ENCODE data around the gene TSBP1. TPM values are rescaled to one million over a fixed set of nuclear protein-coding genes. Genes with fewer than 3 reads are reported as not detected.

TSBP1 gene
- total RNA-seq, 4 donors from 2014 or later, result not detected

DNA sequence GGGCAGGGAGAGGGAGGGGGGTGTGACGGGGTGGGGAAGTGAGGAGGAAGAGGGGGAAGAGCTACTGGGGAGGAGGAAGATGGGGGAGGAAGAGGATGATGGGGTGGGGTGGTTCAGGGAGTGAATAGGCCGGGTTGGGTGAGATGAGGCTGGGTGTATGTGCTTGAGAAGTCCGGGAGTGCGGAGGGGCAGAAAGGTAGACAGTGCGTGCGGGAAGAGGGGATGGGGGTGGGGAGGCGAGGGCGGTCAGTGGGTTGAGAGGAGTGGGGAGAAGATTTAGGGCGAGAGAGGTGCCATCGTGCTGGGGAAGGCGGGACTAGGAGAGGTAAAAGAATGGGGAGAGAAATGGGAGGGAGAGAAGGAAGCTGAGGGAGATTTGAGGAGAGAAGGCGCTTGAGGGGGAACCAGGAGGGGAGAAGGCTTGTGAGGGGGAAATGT is 116.9 kb downstream of the TSBP1 start:
- intact Hi-C loops (cut with DNase I; ENCODE audit: low total_unique reads) (loop anchor here (10.0 kb wide), 1 partner anchor 140 kb away; no protein-coding TSS in a partner anchor), in situ Hi-C loops (cut with MboI; ENCODE audit: low sequenced_read_pairs in 4 of 4) (no loop called here)
- H3K27me3 ChIP-seq, result peaks cover 5 to 11% (median 7%) of the 10 kb centered on the region in 3 donors
- H3K4me1 ChIP-seq, result peaks cover 6% of the 10 kb centered on the region in 2 donors
- no peaks in the 10 kb centered on the region for H3K9me3 ChIP-seq
- peak overlapping the region; percentile 32 to 46 (median 38) for H3K4me3 ChIP-seq
- H3K27ac ChIP-seq, result peak overlapping the region; percentile 53 to 74 (median 72)
- no peak for DNase-seq
- H3K36me3 ChIP-seq, result no peaks in the 10 kb centered on the region
- no peak for ATAC-seq
- TF ChIP-seq POLR2A (IDR thresholded peaks at IDR 0.05), result no peak
- TF ChIP-seq, protein P1, sequence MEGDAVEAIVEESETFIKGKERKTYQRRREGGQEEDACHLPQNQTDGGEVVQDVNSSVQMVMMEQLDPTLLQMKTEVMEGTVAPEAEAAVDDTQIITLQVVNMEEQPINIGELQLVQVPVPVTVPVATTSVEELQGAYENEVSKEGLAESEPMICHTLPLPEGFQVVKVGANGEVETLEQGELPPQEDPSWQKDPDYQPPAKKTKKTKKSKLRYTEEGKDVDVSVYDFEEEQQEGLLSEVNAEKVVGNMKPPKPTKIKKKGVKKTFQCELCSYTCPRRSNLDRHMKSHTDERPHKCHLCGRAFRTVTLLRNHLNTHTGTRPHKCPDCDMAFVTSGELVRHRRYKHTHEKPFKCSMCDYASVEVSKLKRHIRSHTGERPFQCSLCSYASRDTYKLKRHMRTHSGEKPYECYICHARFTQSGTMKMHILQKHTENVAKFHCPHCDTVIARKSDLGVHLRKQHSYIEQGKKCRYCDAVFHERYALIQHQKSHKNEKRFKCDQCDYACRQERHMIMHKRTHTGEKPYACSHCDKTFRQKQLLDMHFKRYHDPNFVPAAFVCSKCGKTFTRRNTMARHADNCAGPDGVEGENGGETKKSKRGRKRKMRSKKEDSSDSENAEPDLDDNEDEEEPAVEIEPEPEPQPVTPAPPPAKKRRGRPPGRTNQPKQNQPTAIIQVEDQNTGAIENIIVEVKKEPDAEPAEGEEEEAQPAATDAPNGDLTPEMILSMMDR (IDR thresholded peaks at IDR 0.05 in 4 of 5, conservative IDR thresholded peaks at IDR 0.05 in 1 of 5), result no peak

DNA sequence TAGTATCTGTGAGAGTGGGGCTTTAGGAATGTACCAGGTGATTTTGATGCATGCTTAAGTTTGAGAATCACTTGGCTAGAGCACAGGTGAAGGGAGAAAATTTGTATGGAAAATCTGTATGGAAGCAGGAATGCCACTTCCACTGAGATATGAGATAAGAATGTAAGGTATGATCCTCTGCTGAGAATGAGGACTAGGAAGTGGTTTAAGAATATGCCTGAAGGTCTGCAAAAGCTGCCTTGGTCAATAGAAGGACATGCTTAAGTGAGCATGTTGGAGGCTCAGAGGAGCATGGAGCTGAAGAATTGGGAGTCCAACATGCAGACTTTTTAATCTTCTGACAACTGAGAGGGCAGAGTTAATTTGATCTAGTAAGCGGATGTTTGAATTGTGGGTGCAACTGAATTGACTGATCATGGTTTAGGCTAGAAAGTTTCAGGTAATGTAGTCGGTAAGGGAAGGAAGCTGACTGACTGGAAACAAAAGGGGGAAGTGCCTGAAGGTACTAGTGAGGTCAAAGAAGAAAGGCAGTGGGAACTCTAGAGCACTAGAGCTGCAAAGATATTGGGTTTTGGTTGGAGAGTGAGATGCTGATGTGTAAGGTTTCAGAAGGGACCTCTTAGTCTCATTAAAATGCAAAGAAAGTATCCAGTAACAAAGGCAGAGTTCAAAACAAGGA is 119.2 kb downstream of the TSBP1 start:
- Histone ChIP-seq H3K36me3 (no peaks in the 10 kb centered on the region), H3K4me3 (no peak overlapping the region), H3K4me1 (peaks cover 6% of the 10 kb centered on the region in 2 donors), H3K27me3 (peaks cover 5 to 8% (median 7%) of the 10 kb centered on the region in 3 donors), H3K9me3 (no peaks in the 10 kb centered on the region), H3K27ac (no peak overlapping the region)
- ATAC-seq, result no peak
- TF ChIP-seq, protein P1 (IDR thresholded peaks at IDR 0.05 in 4 of 5, conservative IDR thresholded peaks at IDR 0.05 in 1 of 5), result no peak
- no peak for TF ChIP-seq POLR2A (IDR thresholded peaks at IDR 0.05)
- intact Hi-C loops (cut with DNase I; ENCODE audit: low total_unique reads), result loop anchor here (10.0 kb wide), 1 partner anchor 142 kb away; no protein-coding TSS in a partner anchor
- no peak for DNase-seq
- in situ Hi-C loops (cut with MboI; ENCODE audit: low sequenced_read_pairs in 4 of 4), result no loop called here

DNA sequence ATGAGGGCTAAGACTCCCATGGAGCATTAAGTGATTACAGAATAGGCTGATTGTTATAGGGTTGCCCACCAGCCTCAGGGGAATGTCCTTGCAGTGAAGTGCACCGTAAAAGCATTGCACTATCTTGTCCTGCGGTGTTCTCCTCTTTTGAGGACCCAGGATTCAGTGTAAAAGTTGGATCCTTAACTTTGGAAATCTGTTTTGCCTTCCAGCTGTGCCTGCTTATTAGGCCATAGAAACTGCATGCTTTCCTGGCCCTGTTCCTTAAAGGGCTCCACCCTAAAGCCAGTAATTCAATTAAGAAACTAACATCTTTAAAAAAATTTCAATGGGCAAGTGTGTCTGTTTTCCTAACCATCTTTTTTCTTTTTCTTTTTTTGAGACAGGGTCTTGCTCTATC is 122.4 kb downstream of the TSBP1 start:
- intact Hi-C loops (cut with DNase I; ENCODE audit: low total_unique reads), result loop anchor here (5.0 kb wide), 1 partner anchor 548 kb away; no protein-coding TSS in a partner anchor
- DNase-seq (no peak), ATAC-seq (no peak)
- H3K4me3 ChIP-seq, result no peak overlapping the region
- peaks cover under 1 to 6% of the 10 kb centered on the region in 2 donors for H3K4me1 ChIP-seq
- no peaks in the 10 kb centered on the region for H3K36me3 ChIP-seq
- no peaks in the 10 kb centered on the region for H3K27me3 ChIP-seq
- H3K27ac ChIP-seq, result no peak overlapping the region
- TF ChIP-seq, protein P1 (IDR thresholded peaks at IDR 0.05 in 4 of 5, conservative IDR thresholded peaks at IDR 0.05 in 1 of 5), result no peak
- TF ChIP-seq POLR2A (IDR thresholded peaks at IDR 0.05), result no peak
- in situ Hi-C loops (cut with MboI; ENCODE audit: low sequenced_read_pairs in 4 of 4), result loop anchor here in 2 of 4 donors (25.0 kb wide), 1 partner anchor 538 kb away; no protein-coding TSS in a partner anchor
- no peaks in the 10 kb centered on the region for H3K9me3 ChIP-seq

DNA sequence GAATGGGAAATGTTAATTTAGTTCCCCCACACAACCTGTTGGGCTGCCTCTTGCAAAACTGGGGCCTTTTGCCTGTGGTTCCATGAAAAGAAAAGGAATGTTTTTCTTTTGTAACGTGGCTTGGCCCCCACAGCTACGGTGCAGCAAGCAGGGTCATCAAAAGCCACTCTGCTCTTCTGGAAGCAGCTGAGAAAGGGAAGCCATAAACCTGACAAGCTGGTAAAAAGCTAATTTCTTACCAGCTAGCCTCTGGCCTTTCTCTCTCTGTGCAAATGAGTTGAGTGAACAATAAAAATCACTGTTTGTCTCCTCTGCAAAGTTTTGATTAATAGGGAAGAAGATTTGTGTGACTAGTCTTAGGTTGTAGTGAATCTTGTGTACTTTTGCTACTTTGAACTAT is 124.3 kb downstream of the TSBP1 start:
- Histone ChIP-seq H3K27me3 (no peaks in the 10 kb centered on the region), H3K9me3 (no peaks in the 10 kb centered on the region), H3K4me1 (peaks cover 5 to 6% of the 10 kb centered on the region in 2 donors), H3K4me3 (no peak overlapping the region), H3K36me3 (no peaks in the 10 kb centered on the region), H3K27ac (no peak overlapping the region)
- intact Hi-C loops (cut with DNase I; ENCODE audit: low total_unique reads), result loop anchor here (5.0 kb wide), 1 partner anchor 550 kb away; no protein-coding TSS in a partner anchor
- ATAC-seq, result no peak
- in situ Hi-C loops (cut with MboI; ENCODE audit: low sequenced_read_pairs in 4 of 4), result loop anchor here in 2 of 4 donors (25.0 kb wide), 1 partner anchor 540 kb away; no protein-coding TSS in a partner anchor
- TF ChIP-seq, protein P1 (IDR thresholded peaks at IDR 0.05 in 4 of 5, conservative IDR thresholded peaks at IDR 0.05 in 1 of 5), result no peak
- TF ChIP-seq POLR2A (IDR thresholded peaks at IDR 0.05), result no peak
- no peak for DNase-seq
